ENCODE results near the gene ABCC1.
A peak's percentile ranks its signal among the peaks of the same experiment; 100 is the strongest.

The ABCC1 gene

GRCh38 chr16:16019488-16019887 is 70.1 kb downstream of the ABCC1 start:
- no peak for DNase-seq (ENCODE audit: low read depth in 2 of 2)

- DNase-seq (ENCODE audit: low read depth in 2 of 2) = no peak
These were observed 70.9 kb downstream of the ABCC1 start for GRCh38 chr16:16020291-16020690.

DNA sequence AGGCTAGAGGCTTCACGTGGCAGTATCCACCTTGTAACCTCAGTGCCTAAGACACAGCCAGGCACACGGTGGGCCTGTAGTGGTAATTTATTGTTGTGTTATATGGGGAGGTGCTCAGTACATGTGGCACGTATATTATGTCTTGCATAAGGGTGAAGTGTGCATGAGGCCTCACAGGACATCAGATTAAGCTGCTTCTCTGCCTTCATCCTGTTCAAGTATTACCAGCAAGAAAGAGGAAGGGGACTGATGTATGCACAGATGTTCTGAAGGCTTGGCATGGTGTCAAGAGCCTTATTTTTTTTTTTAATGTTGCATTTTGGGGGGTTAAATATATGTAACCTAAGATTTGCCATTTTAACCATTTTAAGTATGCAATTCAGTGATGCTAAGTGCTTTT is 71.6 kb downstream of the ABCC1 start:
- no peak for DNase-seq (ENCODE audit: low read depth in 2 of 2)

DNA sequence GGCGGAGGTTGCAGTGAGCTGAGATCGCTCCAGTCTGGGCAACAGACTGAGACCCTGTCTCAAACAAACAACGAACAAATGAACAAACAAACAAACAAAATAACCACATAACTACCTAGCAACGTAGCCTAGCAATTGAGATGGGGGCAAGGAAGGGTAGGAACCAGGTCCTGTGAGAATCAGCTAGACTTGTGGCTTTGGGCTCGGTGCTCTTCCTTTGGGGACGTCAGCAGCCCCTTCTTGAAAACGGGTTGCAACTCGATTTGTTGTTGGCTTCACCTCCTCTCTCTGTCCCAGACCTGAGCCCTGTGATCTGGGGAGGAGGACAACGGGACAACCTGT is 72.2 kb downstream of the ABCC1 start:
- DNase-seq (ENCODE audit: low read depth in 2 of 2) = no peak

- no peak for DNase-seq (ENCODE audit: low read depth in 2 of 2)
These were observed 72.7 kb downstream of the ABCC1 start for GRCh38 chr16:16021988-16022682.

- no peak for DNase-seq (ENCODE audit: low read depth in 2 of 2)
These were observed 73.3 kb downstream of the ABCC1 start for GRCh38 chr16:16022683-16023064.

DNA sequence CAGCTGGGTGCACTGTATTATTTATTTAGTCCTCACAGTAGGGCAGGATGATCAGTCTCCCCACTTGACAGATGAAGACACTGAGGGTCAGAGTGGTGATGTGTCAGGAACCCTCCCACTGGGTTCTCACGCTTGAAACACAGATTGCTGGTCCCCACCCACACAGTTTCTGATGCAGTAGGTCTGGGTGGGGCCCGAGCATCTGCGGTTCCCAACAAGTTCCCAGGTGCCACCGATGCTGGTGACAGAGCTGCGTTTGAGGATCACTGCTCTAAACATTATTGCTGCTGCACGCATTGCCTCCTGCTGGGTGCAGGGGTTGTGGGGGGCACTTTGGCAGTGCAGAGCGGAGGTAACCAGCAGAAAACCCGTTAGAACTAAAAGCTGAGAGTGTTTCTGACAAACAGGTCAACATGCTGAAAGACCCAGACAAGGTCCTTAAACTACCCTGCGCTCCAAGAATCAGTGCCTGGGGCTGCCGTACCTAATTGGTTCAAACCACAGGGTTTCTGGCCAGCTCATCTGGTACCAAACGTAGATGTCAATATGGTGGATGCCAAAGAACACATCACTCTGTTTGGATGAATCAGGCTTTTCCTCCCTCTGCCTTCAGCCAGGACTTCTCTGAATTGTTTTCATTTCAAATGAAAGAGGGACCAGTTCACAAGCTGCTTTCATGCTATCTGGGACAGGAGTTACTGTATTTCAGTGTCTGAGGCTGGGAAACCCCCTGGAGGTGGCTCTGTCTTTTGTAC is 76.0 kb downstream of the ABCC1 start:
- peak; percentile 31 to 45 for DNase-seq (ENCODE audit: low read depth in 2 of 2)

DNA sequence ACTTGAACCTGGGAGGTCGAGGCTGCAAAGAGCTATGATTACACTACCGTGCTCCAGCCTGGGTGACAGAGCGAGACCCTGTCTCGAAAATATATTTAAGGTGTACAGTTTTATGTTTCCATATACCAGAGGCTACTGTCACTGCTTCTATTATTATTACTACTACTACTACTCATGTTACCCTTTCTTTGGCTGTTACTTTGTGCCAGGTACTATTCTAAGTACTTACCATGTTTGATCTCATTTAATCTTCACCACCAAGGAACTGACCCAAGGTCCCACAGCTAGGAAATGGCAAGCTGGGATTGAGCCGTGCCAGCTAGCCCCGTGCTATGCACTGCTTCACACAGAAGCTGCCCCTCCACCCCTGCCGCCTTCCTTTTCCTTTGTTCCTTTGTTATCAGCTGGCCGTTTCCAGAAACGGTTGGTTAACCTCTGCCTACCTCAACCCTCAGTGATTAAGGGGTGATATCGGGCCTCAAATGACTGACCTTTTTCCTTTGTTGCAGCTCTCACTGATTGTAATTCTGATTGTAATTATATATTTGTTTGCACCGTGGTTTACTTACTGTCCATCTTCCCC is 78.4 kb downstream of the ABCC1 start:
- DNase-seq (ENCODE audit: low read depth in 2 of 2) = no peak

GRCh38 chr16:16028311-16028999 is 79.0 kb downstream of the ABCC1 start:
- no peak for DNase-seq (ENCODE audit: low read depth in 2 of 2)

DNA sequence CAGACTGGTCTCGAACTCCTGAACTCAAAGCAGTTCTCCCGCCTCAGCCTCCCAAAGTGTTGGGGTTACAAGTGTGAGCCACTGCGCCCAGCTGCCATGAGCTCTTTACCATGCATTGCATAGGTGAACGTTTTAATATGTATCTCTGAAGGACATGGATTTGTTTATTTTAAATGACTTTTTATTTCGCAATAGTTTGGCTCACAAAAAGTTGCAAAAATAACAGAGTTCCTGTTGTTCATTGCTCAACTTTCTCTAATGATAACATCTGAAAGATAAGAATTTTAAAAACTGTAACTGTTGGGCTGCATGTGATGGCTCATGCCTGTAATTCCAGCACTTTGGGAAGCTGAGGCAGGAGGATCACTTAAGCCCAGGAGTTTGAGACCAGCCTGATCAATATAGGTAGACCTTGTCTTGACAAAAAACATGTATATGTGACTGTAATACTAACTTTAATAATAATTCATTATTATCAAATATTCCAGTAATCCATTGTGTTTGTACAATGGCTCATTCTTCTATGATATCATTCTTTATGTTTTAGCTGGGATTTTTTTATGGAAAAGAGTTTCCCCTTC is 80.1 kb downstream of the ABCC1 start:
- DNase-seq (ENCODE audit: low read depth in 2 of 2) = no peak

DNA sequence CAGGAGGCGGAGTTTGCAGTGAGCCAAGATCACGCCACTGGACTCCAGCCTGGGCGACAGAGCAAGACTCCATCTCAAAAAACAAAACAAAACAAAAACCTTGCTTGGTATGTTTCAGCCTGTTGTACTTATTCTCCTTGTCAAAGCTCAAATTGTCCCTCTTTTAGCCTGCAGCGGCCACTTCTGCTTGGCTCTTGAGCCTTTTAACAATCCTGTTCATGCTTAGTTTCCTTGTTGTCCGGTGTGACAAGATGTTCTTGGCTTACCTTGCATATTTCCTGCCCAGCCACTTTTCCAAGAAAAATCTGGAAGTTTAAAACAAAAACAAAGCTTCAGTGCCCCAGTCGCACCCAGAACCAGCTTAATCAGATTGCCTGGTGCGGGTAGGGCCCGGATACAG is 81.0 kb downstream of the ABCC1 start:
- no peak for DNase-seq (ENCODE audit: low read depth in 2 of 2)

DNA sequence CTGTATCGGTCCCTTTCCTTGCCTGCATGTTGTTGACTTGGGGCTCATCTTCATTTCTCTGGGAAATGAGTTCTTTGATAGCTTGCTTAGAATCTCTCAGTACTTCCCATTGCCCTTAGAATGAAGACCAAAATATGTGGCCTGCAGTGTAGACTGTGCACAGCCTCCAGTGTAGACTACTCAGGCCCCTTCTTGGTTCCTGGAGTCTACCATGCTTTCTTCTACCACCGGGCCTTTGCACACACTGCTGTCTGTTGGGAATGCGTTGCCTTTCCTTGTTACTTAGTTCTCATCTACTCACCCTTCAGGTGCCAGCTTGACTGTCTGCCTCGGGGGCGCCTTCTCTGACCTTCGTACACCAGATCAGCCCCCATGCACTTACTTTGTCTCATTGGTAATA is 82.0 kb downstream of the ABCC1 start:
- DNase-seq (ENCODE audit: low read depth in 2 of 2) = no peak

DNA sequence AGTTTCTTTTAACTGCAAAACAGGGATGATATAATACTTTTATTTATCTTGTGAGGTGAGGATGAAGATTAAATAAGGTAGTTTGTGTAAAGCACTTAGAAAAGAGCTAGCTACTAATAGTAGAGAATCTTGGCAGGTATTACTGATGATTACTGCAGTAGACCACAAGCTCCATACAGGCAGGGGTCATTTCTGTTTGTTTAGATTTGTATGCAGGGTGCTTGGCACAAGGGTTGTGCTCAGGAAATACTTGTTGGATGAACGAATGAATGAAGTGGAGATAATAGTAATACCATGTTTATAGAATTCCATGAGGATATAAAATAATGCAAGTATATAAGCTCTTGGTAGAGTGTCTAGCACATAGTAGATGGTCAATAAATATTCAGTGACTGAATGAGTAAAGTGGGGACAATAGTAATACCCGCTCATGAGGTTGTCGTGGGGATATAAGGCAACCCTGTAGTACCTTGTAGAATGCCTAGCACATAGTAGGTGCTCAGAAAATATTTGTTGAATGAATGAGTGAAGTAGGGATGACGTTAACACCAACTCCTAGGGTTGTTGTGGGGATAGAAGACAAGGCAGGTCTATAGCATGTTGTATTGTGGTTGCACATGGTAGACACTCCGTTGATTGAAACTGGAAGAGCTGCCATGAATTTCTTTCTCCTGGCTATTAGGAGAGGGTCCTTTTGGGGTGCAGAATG is 83.0 kb downstream of the ABCC1 start:
- DNase-seq (ENCODE audit: low read depth in 2 of 2) = no peak

DNA sequence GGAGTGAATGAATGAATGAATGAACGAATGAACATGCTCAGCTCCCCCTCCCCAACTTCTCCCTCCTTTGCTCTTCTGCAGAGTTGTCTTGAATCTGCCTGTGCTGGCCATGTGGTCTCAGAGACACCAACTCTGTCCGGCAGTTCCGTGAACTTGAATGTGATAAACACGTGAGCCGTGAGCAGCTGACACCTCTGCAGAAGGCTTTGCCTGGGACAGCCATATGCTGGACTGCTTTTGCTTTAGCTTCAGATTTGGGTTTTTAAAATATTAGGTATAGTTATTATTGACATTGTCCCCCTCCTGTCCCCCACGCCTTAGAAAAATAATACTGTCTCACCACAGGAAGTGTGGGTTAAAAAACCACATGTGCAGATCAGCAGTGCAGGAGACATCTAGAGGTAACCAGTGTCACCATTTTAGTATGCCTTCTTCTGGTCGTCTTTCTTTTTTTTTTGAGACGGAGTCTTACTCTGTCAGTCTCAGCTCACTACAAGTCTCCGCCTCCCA is 83.8 kb downstream of the ABCC1 start:
- DNase-seq (ENCODE audit: low read depth in 2 of 2) = no peak

DNA sequence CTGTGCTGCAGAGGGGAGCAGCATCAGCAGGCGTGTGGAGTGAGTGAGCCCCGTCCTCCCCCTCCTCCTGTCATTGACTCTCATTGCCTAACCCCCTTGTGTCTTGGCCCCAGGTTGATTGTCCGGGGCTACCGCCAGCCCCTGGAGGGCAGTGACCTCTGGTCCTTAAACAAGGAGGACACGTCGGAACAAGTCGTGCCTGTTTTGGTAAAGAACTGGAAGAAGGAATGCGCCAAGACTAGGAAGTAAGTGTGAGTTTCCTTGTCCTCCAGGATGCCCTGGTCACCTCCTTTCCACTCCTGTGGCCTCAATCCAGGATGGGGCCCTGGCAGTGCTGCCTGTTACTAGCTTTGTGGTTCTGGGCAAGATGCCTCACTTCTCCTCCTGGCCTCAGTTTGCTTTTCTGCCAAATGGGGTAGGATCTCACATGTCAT is 87.0 kb downstream of the ABCC1 start:
- no peak for DNase-seq (ENCODE audit: low read depth in 2 of 2)

DNA sequence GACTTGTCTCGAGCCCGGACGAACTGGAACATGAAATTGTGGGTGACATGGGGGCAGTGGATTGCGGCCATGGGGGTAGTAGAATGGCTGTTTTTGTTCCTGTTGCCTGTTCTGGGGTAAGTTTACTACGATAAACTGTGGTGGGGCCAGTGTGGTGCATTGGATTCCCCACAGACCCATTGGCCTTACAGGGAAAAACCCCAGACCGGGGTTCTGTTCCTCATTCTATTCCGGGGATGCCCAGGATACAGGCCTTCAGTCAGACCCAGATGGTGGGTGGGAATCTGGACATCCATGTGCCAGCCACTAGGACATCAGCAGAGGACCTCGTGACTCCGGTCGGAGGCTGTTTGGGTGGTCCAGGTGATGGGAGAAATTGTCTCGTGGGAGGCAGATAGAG is 88.1 kb downstream of the ABCC1 start:
- no peak for DNase-seq (ENCODE audit: low read depth in 2 of 2)

DNA sequence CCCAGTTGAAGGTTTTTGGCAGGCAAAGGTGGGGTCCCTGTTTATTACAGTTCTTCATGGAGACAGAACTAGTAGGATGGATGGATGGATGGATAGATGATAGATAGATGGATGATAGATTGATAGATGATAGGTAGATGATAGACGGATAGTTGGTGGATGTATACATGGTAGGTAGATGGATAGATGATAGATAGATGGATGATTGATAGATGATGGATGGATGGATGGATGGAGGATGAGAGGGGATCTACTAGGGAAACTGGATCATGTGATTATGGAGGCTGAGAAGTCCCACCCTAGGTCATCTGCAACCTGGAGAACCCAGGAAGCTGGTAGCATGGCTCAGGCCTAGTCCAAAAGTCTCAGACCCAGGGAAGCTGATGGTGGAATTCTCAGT is 88.6 kb downstream of the ABCC1 start:
- DNase-seq (ENCODE audit: low read depth in 2 of 2) = no peak

- DNase-seq (ENCODE audit: low read depth in 2 of 2) = no peak
These were observed 89.5 kb downstream of the ABCC1 start for GRCh38 chr16:16038950-16039349.

- DNase-seq (ENCODE audit: low read depth in 2 of 2) = no peak
These were observed 91.9 kb downstream of the ABCC1 start for GRCh38 chr16:16041196-16041892.

DNA sequence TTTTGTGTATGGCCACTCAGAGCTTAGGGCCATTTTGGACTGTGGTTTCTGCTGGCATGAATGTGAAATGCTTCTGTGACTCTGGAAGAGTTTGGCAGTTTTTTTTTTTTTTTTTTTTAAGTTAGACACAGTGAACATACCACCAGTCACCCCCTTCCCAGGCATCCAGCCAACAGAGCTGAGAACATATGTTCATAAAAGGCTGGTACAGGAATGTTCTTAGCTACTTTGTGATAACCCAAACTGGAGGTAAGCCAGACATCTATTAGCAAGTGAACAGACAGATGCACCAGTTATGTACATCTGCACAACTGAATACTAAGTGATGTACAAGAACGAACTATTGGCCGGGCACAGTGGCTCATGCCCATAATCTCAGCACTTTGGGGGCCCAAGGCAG is 92.7 kb downstream of the ABCC1 start:
- no peak for DNase-seq (ENCODE audit: low read depth in 2 of 2)

- no peak for DNase-seq (ENCODE audit: low read depth in 2 of 2)
These were observed 95.9 kb downstream of the ABCC1 start for GRCh38 chr16:16045296-16045695.
